NCI-H146 treated with DMSO at 0.1 percent for 48 hours (cell line): ENCODE results near the gene ANXA4.
A peak's percentile ranks its signal among the peaks of the same experiment; 100 is the strongest.

Experiments used
- DNase-seq: peaks from one replicate; lab custom pipeline; 2025; ENCODE audit not compliant: unreplicated experiment; lab: John Stamatoyannopoulos, UW

ANXA4 gene

GRCh38 chr2:69741575-69742321 is at the start of gene ANXA4:
ANXA4 (plus strand) TSS chr2:69742134; CDS start chr2:69781566, 39,432 bp downstream.
- peak; percentile 36 for DNase-seq

- DNase-seq = no peak
Observed at GRCh38 chr2:69692424-69692823, 49.5 kb upstream of the ANXA4 start.

- DNase-seq = no peak
Observed at GRCh38 chr2:69693059-69693774, 48.7 kb upstream of the ANXA4 start.

GRCh38 chr2:69693775-69694450 is 48.0 kb upstream of the ANXA4 start:
- DNase-seq = no peak

- DNase-seq = no peak
Observed at GRCh38 chr2:69694894-69695849, 46.8 kb upstream of the ANXA4 start.

GRCh38 chr2:69695850-69696216 is 46.1 kb upstream of the ANXA4 start:
- no peak for DNase-seq

- no peak for DNase-seq
Observed at GRCh38 chr2:69700381-69700780, 41.6 kb upstream of the ANXA4 start.

- DNase-seq = no peak
Observed at GRCh38 chr2:69701100-69701945, 40.6 kb upstream of the ANXA4 start.

GRCh38 chr2:69703189-69703588 is 38.7 kb upstream of the ANXA4 start:
- DNase-seq = no peak

GRCh38 chr2:69704446-69704845 is 37.5 kb upstream of the ANXA4 start:
- DNase-seq = no peak

GRCh38 chr2:69709290-69709689 is 32.6 kb upstream of the ANXA4 start:
- no peak for DNase-seq

- no peak for DNase-seq
Observed at GRCh38 chr2:69711971-69712370, 30.0 kb upstream of the ANXA4 start.

- no peak for DNase-seq
Observed at GRCh38 chr2:69714024-69714423, 27.9 kb upstream of the ANXA4 start.

- DNase-seq = peak; percentile 68
Observed at GRCh38 chr2:69714539-69715220, 27.3 kb upstream of the ANXA4 start.

GRCh38 chr2:69715964-69716363 is 26.0 kb upstream of the ANXA4 start:
- no peak for DNase-seq

- no peak for DNase-seq
Observed at GRCh38 chr2:69716555-69717120, 25.3 kb upstream of the ANXA4 start.

GRCh38 chr2:69717186-69717585 is 24.7 kb upstream of the ANXA4 start:
- DNase-seq = no peak

- no peak for DNase-seq
Observed at GRCh38 chr2:69717861-69718273, 24.1 kb upstream of the ANXA4 start.

GRCh38 chr2:69718338-69718965 is 23.5 kb upstream of the ANXA4 start:
- no peak for DNase-seq
